ENCODE measurements around the gene CFAP97D2.

- TF ChIP-seq CTCF (conservative IDR thresholded peaks at IDR 0.05 in 1 of 2, IDR thresholded peaks at IDR 0.05 in 1 of 2; ENCODE audit: extremely low read depth in 1 of 2, insufficient read depth in 1 of 2, low read depth in 1 of 2, low read length in 2 of 2) (no peak), EZH2 (IDR thresholded peaks at IDR 0.05; ENCODE audit: borderline replicate concordance, low read length) (no peak)
Observed at GRCh38 chr13:114268344-114269280, 89.6 kb downstream of the CFAP97D2 start.

Measured in mammary epithelial cell (primary cell).